IPS DF 6.9 (cell line): ENCODE results near the gene ANKRD13B.

ENCODE experiments used
- DNase-seq: peaks from one replicate; pipeline ENCODE4 v3.0.0-alpha.2; 2013; ENCODE audit warnings: low read depth, low spot score
- H3K27ac ChIP-seq: one replicate; pipeline ENCODE4 v1.5.1; 2013; ENCODE audit warnings: low read length, control low read depth
- H3K27me3 ChIP-seq: 2 replicates; pipeline ENCODE4 v1.6.1; 2013; ENCODE audit warnings: mild to moderate bottlenecking, low read length; ENCODE audit not compliant: control insufficient read depth, insufficient read depth
- H3K36me3 ChIP-seq: 2 replicates; pipeline ENCODE4 v1.6.1; 2013; ENCODE audit warnings: low read length; ENCODE audit not compliant: control insufficient read depth, insufficient read depth
- H3K4me1 ChIP-seq: 2 replicates; pipeline ENCODE4 v1.6.1; 2013; ENCODE audit warnings: low read length; ENCODE audit not compliant: control insufficient read depth, insufficient read depth
- H3K4me3 ChIP-seq: 2 replicates; pipeline ENCODE4 v1.5.1; 2013; ENCODE audit warnings: mild to moderate bottlenecking, low read length
- H3K9me3 ChIP-seq: 2 replicates; pipeline ENCODE4 v1.6.1; 2013; ENCODE audit warnings: low read length, inconsistent platforms; ENCODE audit not compliant: control insufficient read depth, insufficient read depth
- WGBS: extraction: QIAGEN DNeasy Blood & Tissue Kit; methylation state at CpG from one replicate; pipeline ENCODE4 v1.1.7; 2013; ENCODE audit warnings: mixed read lengths, missing lambda C conversion rate; ENCODE audit not compliant: insufficient read length, insufficient coverage; 5-methylcytosine and 5-hydroxymethylcytosine counted together

The ANKRD13B gene

GRCh38 chr17:29596811-29597210 is 3.9 kb downstream of the ANKRD13B start:
- H3K9me3 ChIP-seq = no peaks in the 10 kb centered on the region
- peaks cover 22% of the 10 kb centered on the region for H3K4me1 ChIP-seq
- no peaks in the 10 kb centered on the region for H3K27me3 ChIP-seq
- no CpG with 5 or more reads among the region's 9 CpGs for WGBS
- no peak overlapping the region for H3K4me3 ChIP-seq
- DNase-seq = no peak
- no peaks in the 10 kb centered on the region for H3K36me3 ChIP-seq
- no peak overlapping the region for H3K27ac ChIP-seq

- H3K4me1 ChIP-seq = peaks cover 18% of the 10 kb centered on the region
- no CpG with 5 or more reads among the region's 13 CpGs for WGBS
- no peak overlapping the region for H3K27ac ChIP-seq
- DNase-seq = no peak
- no peaks in the 10 kb centered on the region for H3K9me3 ChIP-seq
- no peak overlapping the region for H3K4me3 ChIP-seq
- H3K27me3 ChIP-seq = no peaks in the 10 kb centered on the region
- no peaks in the 10 kb centered on the region for H3K36me3 ChIP-seq
Measured at GRCh38 chr17:29597361-29598172, 4.6 kb downstream of the ANKRD13B start.

GRCh38 chr17:29603109-29603674 is 10.3 kb downstream of the ANKRD13B start:
- no peak overlapping the region for H3K4me3 ChIP-seq
- DNase-seq = no peak
- no peaks in the 10 kb centered on the region for H3K9me3 ChIP-seq
- H3K27me3 ChIP-seq = no peaks in the 10 kb centered on the region
- no CpG with 5 or more reads among the region's 6 CpGs for whole genome bisulfite sequencing
- H3K4me1 ChIP-seq = no peaks in the 10 kb centered on the region; the same call in 1 of the 2 replicates
- H3K36me3 ChIP-seq = peaks cover 2% of the 10 kb centered on the region; the same call in 1 of the 2 replicates
- H3K27ac ChIP-seq = no peak overlapping the region

- no CpG with 5 or more reads among the region's 29 CpGs for WGBS
- Histone ChIP-seq H3K36me3 (peaks cover 3% of the 10 kb centered on the region; the same call in 1 of the 2 replicates), H3K9me3 (no peaks in the 10 kb centered on the region), H3K4me3 (no peak overlapping the region), H3K4me1 (no peaks in the 10 kb centered on the region), H3K27me3 (no peaks in the 10 kb centered on the region), H3K27ac (no peak overlapping the region)
- DNase-seq = no peak
Measured at GRCh38 chr17:29607557-29608195, 14.7 kb downstream of the ANKRD13B start.

- 0 out of 2 replicates have a peak, but pooled peaks cover 5% of the 10 kb centered on the region for H3K4me1 ChIP-seq
- no peaks in the 10 kb centered on the region for H3K27me3 ChIP-seq
- no peak overlapping the region for H3K27ac ChIP-seq
- H3K36me3 ChIP-seq = peaks cover 6% of the 10 kb centered on the region; the same call in 1 of the 2 replicates
- H3K4me3 ChIP-seq = no peak overlapping the region
- WGBS = no CpG with 5 or more reads among the region's 15 CpGs
- DNase-seq = no peak
- no peaks in the 10 kb centered on the region for H3K9me3 ChIP-seq
Measured at GRCh38 chr17:29608986-29609385, 16.1 kb downstream of the ANKRD13B start.

- H3K4me1 ChIP-seq = peaks cover 6% of the 10 kb centered on the region; the same call in 1 of the 2 replicates
- H3K27me3 ChIP-seq = no peaks in the 10 kb centered on the region
- WGBS = no CpG with 5 or more reads among the region's 3 CpGs
- no peak overlapping the region for H3K4me3 ChIP-seq
- DNase-seq = no peak
- H3K27ac ChIP-seq = no peak overlapping the region
- no peaks in the 10 kb centered on the region for H3K9me3 ChIP-seq
- peaks cover 6% of the 10 kb centered on the region; the same call in 1 of the 2 replicates for H3K36me3 ChIP-seq
Measured at GRCh38 chr17:29610395-29610794, 17.5 kb downstream of the ANKRD13B start.

GRCh38 chr17:29611351-29612093 is 18.6 kb downstream of the ANKRD13B start:
- peaks cover 6% of the 10 kb centered on the region; the same call in 1 of the 2 replicates for H3K36me3 ChIP-seq
- H3K27me3 ChIP-seq = peaks cover 7% of the 10 kb centered on the region
- H3K4me1 ChIP-seq = peaks cover 6% of the 10 kb centered on the region; the same call in 1 of the 2 replicates
- no peak overlapping the region for H3K27ac ChIP-seq
- no peak overlapping the region for H3K4me3 ChIP-seq
- no peak for DNase-seq
- no CpG with 5 or more reads among the region's 11 CpGs for WGBS
- no peaks in the 10 kb centered on the region for H3K9me3 ChIP-seq

- Histone ChIP-seq H3K4me1 (peaks cover 9% of the 10 kb centered on the region; the same call in 1 of the 2 replicates), H3K27ac (no peak overlapping the region), H3K27me3 (peaks cover 11% of the 10 kb centered on the region), H3K4me3 (no peak overlapping the region), H3K36me3 (peaks cover 6% of the 10 kb centered on the region; the same call in 1 of the 2 replicates), H3K9me3 (no peaks in the 10 kb centered on the region)
- WGBS = no CpG with 5 or more reads among the region's 12 CpGs
- DNase-seq = no peak
Measured at GRCh38 chr17:29612094-29612403, 19.1 kb downstream of the ANKRD13B start.

- Histone ChIP-seq H3K4me3 (no peak overlapping the region), H3K9me3 (no peaks in the 10 kb centered on the region), H3K27me3 (peaks cover 14% of the 10 kb centered on the region), H3K4me1 (peaks cover 13% of the 10 kb centered on the region; the same call in 1 of the 2 replicates), H3K27ac (no peak overlapping the region), H3K36me3 (peaks cover 4% of the 10 kb centered on the region; the same call in 1 of the 2 replicates)
- no peak for DNase-seq
- WGBS = no CpG with 5 or more reads among the region's 85 CpGs
Measured at GRCh38 chr17:29612404-29613280, 19.7 kb downstream of the ANKRD13B start.
